Omental fat pad (tissue), 4 donors: Measurements from ENCODE around the gene ACTR10. TPM values are rescaled to one million over a fixed set of nuclear protein-coding genes. Genes with fewer than 3 reads are reported as not detected.

Source experiments
- ATAC-seq: fragments of 150-250 bp; one replicate; pipeline ENCODE4 v1.9.1; 2016; ENCODE audit warnings: mild to moderate bottlenecking, moderate library complexity; ENCODE audit not compliant: low FRiP score
- DNase-seq: peaks from one replicate; pipeline ENCODE4 v3.0.0-alpha.2; 2019; ENCODE audit warnings: low spot score
- total RNA-seq, 4 donors: library from RNA; depleted of rRNA; stranded (reverse); fragments of >200 nt; gene quantifications; one replicate each; pipeline ENCODE4 v1.1.0, GENCODE V29; 2016
- TF ChIP-seq, protein P1 (sequence below), 3 donors: fragments of 450-650 bp; IDR thresholded peaks; one replicate each; pipeline ENCODE4 v1.5.1; 2016 to 2017; ENCODE audit warnings: antibody characterized with exemption in 3 of 3, mild to moderate bottlenecking in 3 of 3, moderate library complexity in 2 of 3

ACTR10 gene
- total RNA-seq, 4 donors from 2014 or later, result 37.7 to 71.4 (median 53.7) TPM

DNA sequence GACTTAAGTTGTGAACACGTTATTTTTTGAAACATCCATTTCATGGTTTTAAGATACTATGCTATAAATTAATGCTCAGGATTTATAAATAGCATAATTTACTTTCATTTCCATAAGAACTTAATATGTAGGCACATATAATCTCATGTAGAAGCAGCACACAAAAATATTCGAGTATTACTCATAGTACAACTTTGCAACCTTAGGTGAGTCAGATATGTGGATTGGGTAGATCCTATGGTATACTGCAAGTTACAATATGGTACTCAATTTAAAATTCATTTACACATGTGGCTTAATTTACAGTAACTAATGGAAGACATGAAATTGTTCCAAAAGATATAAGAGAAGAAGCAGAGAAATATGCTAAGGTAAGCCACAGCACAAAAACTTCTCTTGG, 70.7 kb downstream of the ACTR10 start:
- no peak for DNase-seq
- no peak for ATAC-seq
- TF ChIP-seq, protein P1, sequence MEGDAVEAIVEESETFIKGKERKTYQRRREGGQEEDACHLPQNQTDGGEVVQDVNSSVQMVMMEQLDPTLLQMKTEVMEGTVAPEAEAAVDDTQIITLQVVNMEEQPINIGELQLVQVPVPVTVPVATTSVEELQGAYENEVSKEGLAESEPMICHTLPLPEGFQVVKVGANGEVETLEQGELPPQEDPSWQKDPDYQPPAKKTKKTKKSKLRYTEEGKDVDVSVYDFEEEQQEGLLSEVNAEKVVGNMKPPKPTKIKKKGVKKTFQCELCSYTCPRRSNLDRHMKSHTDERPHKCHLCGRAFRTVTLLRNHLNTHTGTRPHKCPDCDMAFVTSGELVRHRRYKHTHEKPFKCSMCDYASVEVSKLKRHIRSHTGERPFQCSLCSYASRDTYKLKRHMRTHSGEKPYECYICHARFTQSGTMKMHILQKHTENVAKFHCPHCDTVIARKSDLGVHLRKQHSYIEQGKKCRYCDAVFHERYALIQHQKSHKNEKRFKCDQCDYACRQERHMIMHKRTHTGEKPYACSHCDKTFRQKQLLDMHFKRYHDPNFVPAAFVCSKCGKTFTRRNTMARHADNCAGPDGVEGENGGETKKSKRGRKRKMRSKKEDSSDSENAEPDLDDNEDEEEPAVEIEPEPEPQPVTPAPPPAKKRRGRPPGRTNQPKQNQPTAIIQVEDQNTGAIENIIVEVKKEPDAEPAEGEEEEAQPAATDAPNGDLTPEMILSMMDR (IDR thresholded peaks at IDR 0.05), result no peak

DNA sequence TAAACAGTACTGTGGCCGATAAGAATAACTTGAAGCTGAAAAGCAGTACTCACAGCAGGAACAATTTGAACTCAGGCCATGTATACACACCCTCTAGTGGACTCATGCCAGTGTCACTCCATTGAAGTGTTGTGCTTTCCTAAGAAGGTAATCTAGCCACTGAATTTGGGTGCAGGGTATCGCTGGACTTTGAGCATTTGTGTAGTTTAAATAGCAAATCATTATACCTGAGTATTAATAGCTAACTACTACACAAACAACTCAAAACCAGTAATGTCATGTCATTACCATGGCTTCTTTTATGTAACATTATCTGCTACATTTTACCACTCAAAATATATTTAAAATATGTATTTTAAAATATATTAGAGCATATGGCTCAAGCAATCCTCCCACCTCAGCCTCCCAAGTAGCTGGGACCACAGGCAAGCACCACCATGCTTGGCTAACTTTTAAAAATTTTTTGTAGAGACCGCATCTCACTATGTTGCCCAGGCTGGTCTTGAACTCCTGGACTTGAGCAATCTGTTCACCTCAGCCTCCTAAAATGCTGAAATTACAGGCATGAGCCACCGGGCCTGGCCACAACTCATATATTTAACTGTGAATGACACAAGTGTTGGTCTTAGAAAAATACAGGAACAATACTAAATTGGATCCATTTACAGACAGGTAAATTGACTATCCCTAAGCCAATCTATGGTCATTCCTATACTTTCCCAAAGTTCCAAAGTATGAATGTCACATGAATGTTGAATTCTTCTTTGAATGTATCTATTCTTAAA, 72.8 kb downstream of the ACTR10 start:
- TF ChIP-seq, protein P1 (IDR thresholded peaks at IDR 0.05), result no peak
- no peak for DNase-seq
- ATAC-seq, result no peak

DNA sequence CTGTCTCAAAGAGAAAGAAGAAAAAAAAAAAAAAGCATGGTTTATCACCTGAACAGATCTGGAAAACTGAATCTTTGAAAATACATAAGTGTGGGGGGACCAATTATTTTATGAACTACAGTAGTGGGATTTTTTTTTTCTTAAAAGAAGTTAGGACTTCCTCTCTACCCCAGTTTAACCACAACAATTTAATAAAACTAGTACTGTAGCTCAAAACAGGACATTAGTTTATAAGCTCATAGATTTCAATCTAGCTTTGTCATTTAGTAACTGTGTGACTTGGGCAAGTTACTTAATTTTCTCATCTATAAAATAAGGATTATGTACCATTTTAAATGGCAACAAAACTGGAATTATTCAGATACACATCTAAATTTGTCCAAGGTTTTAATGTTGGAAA, 74.9 kb downstream of the ACTR10 start:
- ATAC-seq, result no peak
- TF ChIP-seq, protein P1 (IDR thresholded peaks at IDR 0.05), result no peak

DNA sequence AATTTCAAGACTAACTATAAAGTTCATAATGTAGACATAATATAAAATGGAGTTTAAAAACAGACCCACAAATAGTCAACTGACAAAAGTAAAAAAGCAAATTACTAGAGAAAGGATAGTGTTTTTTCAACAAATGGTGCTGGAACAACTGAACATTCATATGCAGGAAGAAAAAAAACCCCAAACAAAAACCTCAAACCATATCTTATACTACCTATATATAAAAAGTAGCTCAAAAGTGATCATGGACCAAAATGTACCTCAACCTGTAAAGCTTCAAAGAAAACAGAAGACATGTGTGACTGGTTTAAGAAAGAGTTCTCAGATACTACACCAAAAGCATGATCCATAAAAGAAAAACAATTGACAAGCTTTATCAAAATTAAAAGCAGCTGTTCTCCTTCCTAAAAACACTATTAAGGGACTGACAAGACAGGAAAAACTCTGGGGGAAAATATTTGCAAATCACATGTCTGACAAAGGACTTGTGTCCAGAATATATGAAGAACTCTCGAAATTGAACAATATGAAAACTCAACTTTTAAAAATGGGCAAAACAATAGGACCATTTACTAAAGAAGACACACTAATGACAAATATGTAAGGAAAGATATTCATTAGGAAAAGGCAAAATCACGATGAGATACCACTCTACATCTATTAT, 75.7 kb downstream of the ACTR10 start:
- ATAC-seq (no peak), DNase-seq (no peak)
- TF ChIP-seq, protein P1 (IDR thresholded peaks at IDR 0.05), result no peak

More for the DNA sequence above, 74.9 kb downstream of the ACTR10 start:
- DNase-seq, result no peak

DNA sequence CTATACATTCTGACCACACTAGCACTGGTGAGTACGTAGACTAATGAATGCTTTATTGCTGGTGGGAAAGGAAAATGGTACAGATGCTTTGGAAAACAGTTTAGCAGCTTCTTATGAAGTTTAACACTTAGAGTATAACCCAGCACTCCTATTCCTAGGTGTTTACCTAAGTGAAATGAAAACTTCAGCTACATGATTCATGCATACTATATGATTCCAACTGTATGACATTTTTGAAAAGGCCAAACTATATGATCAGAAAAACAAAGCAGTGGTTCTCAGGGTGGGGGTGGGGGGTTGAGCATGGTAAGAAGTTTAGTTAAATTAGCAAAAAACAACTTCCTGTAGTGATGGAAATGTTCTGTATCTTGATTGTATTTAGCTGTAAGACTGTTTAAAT, 76.3 kb downstream of the ACTR10 start:
- no peak for ATAC-seq
- TF ChIP-seq, protein P1 (IDR thresholded peaks at IDR 0.05), result no peak
- DNase-seq, result no peak

DNA sequence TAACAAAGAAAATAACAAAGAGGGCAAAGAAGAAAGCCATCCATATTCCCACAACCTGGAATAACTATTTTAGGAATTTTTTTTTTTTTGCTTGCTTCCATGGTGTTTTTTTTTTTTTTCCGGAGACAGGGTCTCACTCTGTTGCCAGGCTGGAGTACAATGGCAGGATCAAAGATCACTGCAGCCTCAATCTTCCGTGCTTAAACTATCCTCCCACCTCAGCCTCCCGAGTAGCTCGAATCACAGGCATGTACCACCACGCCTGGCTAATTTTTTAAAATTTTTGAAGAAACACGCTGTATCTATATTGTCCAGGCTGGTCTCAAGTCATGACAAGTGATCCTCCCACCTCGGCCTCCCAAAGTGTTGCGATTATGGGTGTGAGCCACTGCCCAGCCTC, 78.2 kb downstream of the ACTR10 start:
- DNase-seq, result no peak
- no peak for ATAC-seq
- TF ChIP-seq, protein P1 (IDR thresholded peaks at IDR 0.05), result no peak
